ENCODE results near the gene ZNF479. TPM values are rescaled to one million over a fixed set of nuclear protein-coding genes. Genes with fewer than 3 reads are reported as not detected.
"Not testable (repeated sequence)": the region's sequence is repeated elsewhere in the genome, so short reads cannot be mapped to it uniquely, and the experiment has no call there.

ZNF479 gene
- total and polyA plus RNA-seq, 12 donors: not detected

- H3K4me1 ChIP-seq: no peaks in the 10 kb centered on the region
- H3K9me3 ChIP-seq: peaks cover 0 to 61% (median 17%) of the 10 kb centered on the region in 11 donors
- H3K27me3 ChIP-seq: no peaks in the 10 kb centered on the region
- DNase-seq: no peak
- WGBS, 2 donors: 79 to 83% methylated on average over 21 of the region's 21 CpGs
- H3K27ac ChIP-seq: no peak overlapping the region
- no peaks in the 10 kb centered on the region for H3K36me3 ChIP-seq
- H3K4me3 ChIP-seq: no peak overlapping the region
- intact Hi-C loops (cut with DNase I): no loop called here
- ATAC-seq: no peak
- TF ChIP-seq CTCF (IDR thresholded peaks at IDR 0.05): no peak
Observed at GRCh38 chr7:57177856-57178767, 45.9 kb upstream of the ZNF479 start.

- H3K27ac ChIP-seq: no peak overlapping the region
- WGBS, 2 donors: 81 to 84% methylated on average over 14 of the region's 14 CpGs
- H3K27me3 ChIP-seq: no peaks in the 10 kb centered on the region
- ATAC-seq: no peak
- intact Hi-C loops (cut with DNase I): no loop called here
- no peak overlapping the region for H3K4me3 ChIP-seq
- no peak for TF ChIP-seq CTCF (IDR thresholded peaks at IDR 0.05)
- H3K4me1 ChIP-seq: no peaks in the 10 kb centered on the region
- peaks cover 0 to 56% (median 17%) of the 10 kb centered on the region in 11 donors for H3K9me3 ChIP-seq
- H3K36me3 ChIP-seq: no peaks in the 10 kb centered on the region
- DNase-seq: no peak
Observed at GRCh38 chr7:57176928-57177635, 44.8 kb upstream of the ZNF479 start.

- TF ChIP-seq CTCF (IDR thresholded peaks at IDR 0.05): no peak
- DNase-seq (no peak), ATAC-seq (no peak)
- peaks cover 0 to 57% (median 5%) of the 10 kb centered on the region in 11 donors for H3K9me3 ChIP-seq
- no peaks in the 10 kb centered on the region for H3K36me3 ChIP-seq
- H3K4me3 ChIP-seq: no peak overlapping the region
- H3K27ac ChIP-seq: no peak overlapping the region
- intact Hi-C loops (cut with DNase I): no loop called here
- 73 to 75% methylated on average over 7 of the region's 7 CpGs for WGBS, 2 donors
- H3K4me1 ChIP-seq: no peaks in the 10 kb centered on the region
- no peaks in the 10 kb centered on the region for H3K27me3 ChIP-seq
Observed at GRCh38 chr7:57165285-57165899, 33.2 kb upstream of the ZNF479 start.

GRCh38 chr7:57120123-57120784, 12.0 kb downstream of the ZNF479 start:
- H3K27me3 ChIP-seq; H3K36me3 ChIP-seq; H3K4me1 ChIP-seq; H3K27ac ChIP-seq; DNase-seq; intact Hi-C loops (cut with DNase I); ATAC-seq; H3K4me3 ChIP-seq: not testable (repeated sequence)
- WGBS, 2 donors: 66 to 74% methylated on average over 5 of the region's 5 CpGs
- peaks cover 0 to 100% (median 34%) of the 10 kb centered on the region in 11 donors for H3K9me3 ChIP-seq
